Panc1 (cell line): ENCODE results near the gene LY6G6F. TPM values are rescaled to one million over a fixed set of nuclear protein-coding genes. Genes with fewer than 3 reads are reported as not detected.
A peak's percentile ranks its signal among the peaks of the same experiment; 100 is the strongest.

Source experiments
- ATAC-seq: fragments of 200-7000 bp; cut with Tn5 transposase; 2 replicates; pipeline ENCODE4 v1.9.1; 2020; ENCODE audit warnings: mild to moderate bottlenecking, moderate library complexity
- BruUV-seq: library from RNA; stranded (reverse); fragments of 400-500 nt; replicated peaks from 2 replicates; lab custom pipeline; 2021; lab: Mats Ljungman, UMichigan
- CTCF ChIA-PET: fragments of 300-600 bp; sonication (Branson Sonifier 250); formaldehyde crosslinking; loops from one replicate; lab custom pipeline; 2022; ENCODE audit warnings: antibody characterized with exemption; lab: Charles Lee
- POLR2A ChIA-PET: fragments of 300-600 bp; sonication (Branson Sonifier 250); formaldehyde crosslinking; loops from one replicate; lab custom pipeline; 2022; ENCODE audit warnings: antibody characterized with exemption; lab: Charles Lee
- DNase-seq: peaks from one replicate; pipeline ENCODE4 v3.0.0-alpha.2; 2010; ENCODE audit warnings: low read depth, low spot score
- H3K27ac ChIP-seq: 2 replicates; pipeline ENCODE4 v1.5.1; 2011; ENCODE audit warnings: mild to moderate bottlenecking, low read length, inconsistent platforms
- H3K27me3 ChIP-seq: fragments of 200-500 bp; sonication (Bioruptor generic); 2 replicates; pipeline ENCODE4 v1.6.0; 2014; ENCODE audit warnings: low read length, inconsistent platforms; ENCODE audit not compliant: control insufficient read depth, insufficient read depth
- H3K36me3 ChIP-seq: fragments of 200-500 bp; sonication (Bioruptor generic); 2 replicates; pipeline ENCODE4 v1.5.1; 2014; ENCODE audit warnings: inconsistent platforms, mild to moderate bottlenecking, low read length, moderate library complexity; ENCODE audit not compliant: control insufficient read depth, insufficient read depth
- H3K4me1 ChIP-seq: 2 replicates; pipeline ENCODE4 v1.5.1; 2011; ENCODE audit warnings: inconsistent platforms, mild to moderate bottlenecking, low read length, moderate library complexity; ENCODE audit not compliant: control insufficient read depth, insufficient read depth
- H3K4me3 ChIP-seq, 2 experiments: 2 replicates each; pipeline ENCODE4 v1.5.1; 2011 to 2012; ENCODE audit warnings: low read depth in 2 of 2, low read length in 2 of 2, mild to moderate bottlenecking in 2 of 2, inconsistent platforms in 1 of 2, moderate library complexity in 1 of 2
- H3K9me3 ChIP-seq: fragments of 200-500 bp; sonication (Bioruptor generic); 2 replicates; pipeline ENCODE4 v1.5.1; 2014; ENCODE audit warnings: low read depth, mild to moderate bottlenecking, inconsistent platforms, low read length, moderate library complexity; ENCODE audit not compliant: control insufficient read depth, insufficient read depth
- POLR2AphosphoS5 ChIP-seq: IDR thresholded peaks from 2 replicates; pipeline ENCODE4 v1.6.1; 2012; ENCODE audit warnings: mild to moderate bottlenecking, low read depth, low read length, moderate library complexity
- SIN3A ChIP-seq: IDR thresholded peaks from 2 replicates; pipeline ENCODE4 v1.6.1; 2012; ENCODE audit warnings: low read depth, mild to moderate bottlenecking, low read length, moderate library complexity, borderline replicate concordance; ENCODE audit not compliant: insufficient read depth
- TCF7L2 ChIP-seq: IDR thresholded peaks from 2 replicates; pipeline ENCODE4 v1.6.1; 2011; ENCODE audit warnings: mild to moderate bottlenecking, low read depth, low read length, inconsistent platforms
- in situ Hi-C: cut with HindIII; loops from 2 replicates; pipeline ENCODE4 v1.10.0; 2016; ENCODE audit warnings: low sequenced_read_pairs, low pct_unique_long_range_greater_than_20kb
- intact Hi-C: fragments of 100-400 bp; cut with micrococcal nuclease; formaldehyde crosslinking; loops from one replicate; pipeline ENCODE4 v1.10.0; 2022; ENCODE audit not compliant: unreplicated experiment
- total RNA-seq: library from RNA; stranded (reverse); gene quantifications from one replicate; pipeline ENCODE4 v1.2.1, GENCODE V29; 2021; ENCODE audit not compliant: unreplicated experiment
- TF ChIP-seq, protein P1 (sequence below): fragments of 450-650 bp; IDR thresholded peaks from 2 replicates; pipeline ENCODE4 v1.5.1; 2017; ENCODE audit warnings: mild to moderate bottlenecking
- TF ChIP-seq, protein P2 (sequence below), 2 experiments: IDR thresholded peaks; 2 replicates each; pipeline ENCODE4 v1.6.1; 2011 to 2012; ENCODE audit warnings: low read depth in 2 of 2, control low read depth in 1 of 2, low read length in 1 of 2, mild to moderate bottlenecking in 1 of 2, moderate library complexity in 1 of 2; ENCODE audit not compliant: insufficient read depth in 1 of 2

LY6G6F gene
- total RNA-seq, 1 experiment from 2014 or later = not detected

DNA sequence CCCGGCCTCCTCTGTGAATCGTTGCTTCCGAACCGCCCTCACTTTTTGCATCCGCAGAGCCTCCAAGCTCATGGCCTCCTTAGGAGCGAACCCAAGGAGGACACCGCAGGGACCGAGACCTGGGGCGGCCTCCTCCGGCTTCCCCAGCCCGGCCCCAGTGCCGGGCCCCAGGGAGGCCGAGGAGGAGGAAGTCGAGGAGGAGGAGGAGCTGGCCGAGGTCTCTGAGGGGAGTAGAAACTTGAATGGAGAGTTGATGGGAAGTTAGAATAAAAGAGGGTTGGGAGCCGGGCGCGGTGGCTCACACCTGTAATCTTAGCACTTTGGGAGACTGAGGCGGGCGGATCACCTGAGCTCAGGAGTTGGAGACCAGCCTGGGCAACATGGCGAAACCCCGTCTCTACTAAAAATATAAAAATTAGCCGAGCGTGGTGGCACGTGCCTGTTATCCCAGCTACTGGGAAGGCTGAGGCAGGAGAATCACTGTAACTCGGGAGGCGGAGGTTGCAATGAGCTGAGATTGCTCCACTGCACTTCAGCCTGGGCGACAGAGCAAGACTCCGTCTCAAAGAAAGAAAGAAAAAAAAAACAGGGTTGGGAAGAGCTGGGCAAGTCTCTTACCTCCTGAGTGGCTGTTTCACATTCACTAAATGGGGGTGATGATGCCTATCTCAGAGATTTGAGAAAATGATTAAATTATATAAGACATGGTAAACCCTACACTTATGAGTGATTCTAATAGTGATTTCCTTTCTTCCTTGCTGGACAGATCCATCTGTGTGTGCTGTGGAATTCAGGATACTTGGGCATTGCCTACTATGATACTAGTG is 33.9 kb downstream of the LY6G6F start:
- 0 out of 2 replicates have a peak, but pooled peaks have one; percentile 16 for TF ChIP-seq POLR2AphosphoS5
- TF ChIP-seq, protein P1, sequence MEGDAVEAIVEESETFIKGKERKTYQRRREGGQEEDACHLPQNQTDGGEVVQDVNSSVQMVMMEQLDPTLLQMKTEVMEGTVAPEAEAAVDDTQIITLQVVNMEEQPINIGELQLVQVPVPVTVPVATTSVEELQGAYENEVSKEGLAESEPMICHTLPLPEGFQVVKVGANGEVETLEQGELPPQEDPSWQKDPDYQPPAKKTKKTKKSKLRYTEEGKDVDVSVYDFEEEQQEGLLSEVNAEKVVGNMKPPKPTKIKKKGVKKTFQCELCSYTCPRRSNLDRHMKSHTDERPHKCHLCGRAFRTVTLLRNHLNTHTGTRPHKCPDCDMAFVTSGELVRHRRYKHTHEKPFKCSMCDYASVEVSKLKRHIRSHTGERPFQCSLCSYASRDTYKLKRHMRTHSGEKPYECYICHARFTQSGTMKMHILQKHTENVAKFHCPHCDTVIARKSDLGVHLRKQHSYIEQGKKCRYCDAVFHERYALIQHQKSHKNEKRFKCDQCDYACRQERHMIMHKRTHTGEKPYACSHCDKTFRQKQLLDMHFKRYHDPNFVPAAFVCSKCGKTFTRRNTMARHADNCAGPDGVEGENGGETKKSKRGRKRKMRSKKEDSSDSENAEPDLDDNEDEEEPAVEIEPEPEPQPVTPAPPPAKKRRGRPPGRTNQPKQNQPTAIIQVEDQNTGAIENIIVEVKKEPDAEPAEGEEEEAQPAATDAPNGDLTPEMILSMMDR = no peak
- TF ChIP-seq TCF7L2 = no peak
- TF ChIP-seq, protein P2, sequence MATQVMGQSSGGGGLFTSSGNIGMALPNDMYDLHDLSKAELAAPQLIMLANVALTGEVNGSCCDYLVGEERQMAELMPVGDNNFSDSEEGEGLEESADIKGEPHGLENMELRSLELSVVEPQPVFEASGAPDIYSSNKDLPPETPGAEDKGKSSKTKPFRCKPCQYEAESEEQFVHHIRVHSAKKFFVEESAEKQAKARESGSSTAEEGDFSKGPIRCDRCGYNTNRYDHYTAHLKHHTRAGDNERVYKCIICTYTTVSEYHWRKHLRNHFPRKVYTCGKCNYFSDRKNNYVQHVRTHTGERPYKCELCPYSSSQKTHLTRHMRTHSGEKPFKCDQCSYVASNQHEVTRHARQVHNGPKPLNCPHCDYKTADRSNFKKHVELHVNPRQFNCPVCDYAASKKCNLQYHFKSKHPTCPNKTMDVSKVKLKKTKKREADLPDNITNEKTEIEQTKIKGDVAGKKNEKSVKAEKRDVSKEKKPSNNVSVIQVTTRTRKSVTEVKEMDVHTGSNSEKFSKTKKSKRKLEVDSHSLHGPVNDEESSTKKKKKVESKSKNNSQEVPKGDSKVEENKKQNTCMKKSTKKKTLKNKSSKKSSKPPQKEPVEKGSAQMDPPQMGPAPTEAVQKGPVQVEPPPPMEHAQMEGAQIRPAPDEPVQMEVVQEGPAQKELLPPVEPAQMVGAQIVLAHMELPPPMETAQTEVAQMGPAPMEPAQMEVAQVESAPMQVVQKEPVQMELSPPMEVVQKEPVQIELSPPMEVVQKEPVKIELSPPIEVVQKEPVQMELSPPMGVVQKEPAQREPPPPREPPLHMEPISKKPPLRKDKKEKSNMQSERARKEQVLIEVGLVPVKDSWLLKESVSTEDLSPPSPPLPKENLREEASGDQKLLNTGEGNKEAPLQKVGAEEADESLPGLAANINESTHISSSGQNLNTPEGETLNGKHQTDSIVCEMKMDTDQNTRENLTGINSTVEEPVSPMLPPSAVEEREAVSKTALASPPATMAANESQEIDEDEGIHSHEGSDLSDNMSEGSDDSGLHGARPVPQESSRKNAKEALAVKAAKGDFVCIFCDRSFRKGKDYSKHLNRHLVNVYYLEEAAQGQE (IDR thresholded peaks at IDR 0.05; ENCODE audit: insufficient read depth in 1 of 2, low read depth in 2 of 2, low read length in 1 of 2) = peak in 1 of 2 experiments; percentile 43; a peak in 1 of 4 replicates
- Histone ChIP-seq H3K27me3 (no peaks in the 10 kb centered on the region), H3K4me3 (peak overlapping the region; percentile 79 to 90), H3K36me3 (peaks cover 4% of the 10 kb centered on the region; the same call in 1 of the 2 replicates), H3K4me1 (peaks cover 32% of the 10 kb centered on the region), H3K9me3 (no peaks in the 10 kb centered on the region), H3K27ac (peak overlapping the region; percentile 85)
- ChIA-PET POLR2A (interaction anchor here (1.5 kb wide), 1 partner anchor 10 kb away, joined by 5 read pairs; no protein-coding TSS in a partner anchor), CTCF (no interaction called here)
- DNase-seq (no peak), ATAC-seq (no peak)
- no TSS peak for BruUV-seq
- intact Hi-C loops = no loop called here
- in situ Hi-C loops = no loop called here

DNA sequence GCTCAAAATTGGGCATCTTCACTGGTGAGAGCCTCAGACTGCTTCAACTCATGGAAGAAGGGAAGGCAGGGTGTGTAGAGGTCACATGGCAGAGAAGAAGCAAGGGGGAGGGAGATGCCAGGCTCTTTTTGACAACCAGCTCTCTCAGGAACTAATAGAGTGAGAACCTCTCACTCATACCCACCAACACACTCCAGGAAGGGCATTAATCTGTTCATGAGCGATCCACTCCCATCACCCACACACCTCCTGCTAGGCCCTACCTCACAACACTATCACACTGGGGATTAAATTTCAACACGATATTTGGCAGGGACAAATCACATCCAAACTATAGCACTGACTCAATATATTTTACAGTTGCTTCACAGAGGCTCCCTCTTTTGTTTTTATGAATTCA is 35.1 kb downstream of the LY6G6F start:
- Histone ChIP-seq H3K4me1 (peaks cover 27% of the 10 kb centered on the region), H3K36me3 (no peaks in the 10 kb centered on the region), H3K27me3 (no peaks in the 10 kb centered on the region), H3K4me3 (no peak overlapping the region), H3K27ac (no peak overlapping the region), H3K9me3 (no peaks in the 10 kb centered on the region)
- ChIA-PET CTCF (no interaction called here), POLR2A (interaction anchor here (0.5 to 0.6 kb wide), 2 partner anchors 61 to 897 kb away, joined by 7 to 11 read pairs; partner anchors contain the start of gene LY6G5C)
- ATAC-seq (no peak), DNase-seq (no peak)
- TF ChIP-seq SIN3A (no peak), TCF7L2 (no peak), POLR2AphosphoS5 (no peak)
- TF ChIP-seq, protein P1 = no peak
- TF ChIP-seq, protein P2 (IDR thresholded peaks at IDR 0.05; ENCODE audit: insufficient read depth in 1 of 2, low read depth in 2 of 2, low read length in 1 of 2) = no peak
- BruUV-seq = TSS peak; percentile 32
- in situ Hi-C loops (no loop called here), intact Hi-C loops (no loop called here)
